Activated CD8-positive, alpha-beta memory T cell treated with anti-CD3 and anti-CD28 coated beads, Interleukin-2, amount 50 U/mL, for 48 hours (primary cell): ENCODE measurements around the gene GRIK5.
"Not testable (repeated sequence)": the region's sequence is repeated elsewhere in the genome, so short reads cannot be mapped to it uniquely, and the experiment has no call there.

Source experiments
- DNase-seq: peaks from one replicate; pipeline ENCODE4 v3.0.0-alpha.2; 2020

Gene GRIK5

GRCh38 chr19:42069619-42070351 lies at the start of gene GRIK5:
GRIK5 (minus strand) TSS chr19:42070206; CDS start chr19:42065770, 4,436 bp downstream.
- DNase-seq, result no peak

- no peak for DNase-seq
Measured at GRCh38 chr19:42117076-42117475, 47.1 kb upstream of the GRIK5 start.

- no peak for DNase-seq
Measured at GRCh38 chr19:42116308-42117075, 46.5 kb upstream of the GRIK5 start.

- DNase-seq, result no peak
Measured at GRCh38 chr19:42115705-42116104, 45.7 kb upstream of the GRIK5 start.

- DNase-seq, result no peak
Measured at GRCh38 chr19:42115219-42115618, 45.2 kb upstream of the GRIK5 start.

- DNase-seq, result no peak
Measured at GRCh38 chr19:42114412-42114811, 44.4 kb upstream of the GRIK5 start.

- no peak for DNase-seq
Measured at GRCh38 chr19:42113641-42114348, 43.8 kb upstream of the GRIK5 start.

GRCh38 chr19:42111811-42112210 lies 41.8 kb upstream of the GRIK5 start:
- DNase-seq, result no peak

- no peak for DNase-seq
Measured at GRCh38 chr19:42111384-42111783, 41.4 kb upstream of the GRIK5 start.

- DNase-seq, result no peak
Measured at GRCh38 chr19:42110658-42111057, 40.7 kb upstream of the GRIK5 start.

GRCh38 chr19:42109896-42110295 lies 39.9 kb upstream of the GRIK5 start:
- no peak for DNase-seq

GRCh38 chr19:42108527-42109389 lies 38.8 kb upstream of the GRIK5 start:
- peak; percentile 94 for DNase-seq

- no peak for DNase-seq
Measured at GRCh38 chr19:42105368-42105767, 35.4 kb upstream of the GRIK5 start.

GRCh38 chr19:42102877-42103276 lies 32.9 kb upstream of the GRIK5 start:
- DNase-seq, result no peak

GRCh38 chr19:42100241-42100640 lies 30.2 kb upstream of the GRIK5 start:
- DNase-seq, result not testable (repeated sequence)

- no peak for DNase-seq
Measured at GRCh38 chr19:42099336-42099925, 29.4 kb upstream of the GRIK5 start.

- DNase-seq, result no peak
Measured at GRCh38 chr19:42098781-42099180, 28.8 kb upstream of the GRIK5 start.

GRCh38 chr19:42097461-42097860 lies 27.5 kb upstream of the GRIK5 start:
- no peak for DNase-seq

- no peak for DNase-seq
Measured at GRCh38 chr19:42096255-42096837, 26.3 kb upstream of the GRIK5 start.

- DNase-seq, result no peak
Measured at GRCh38 chr19:42095814-42096230, 25.8 kb upstream of the GRIK5 start.

GRCh38 chr19:42095142-42095813 lies 25.3 kb upstream of the GRIK5 start:
- DNase-seq, result no peak
